UCSD-AML1 (cell line): ENCODE measurements around the gene DHX57.

ENCODE experiments used
- DNase-seq: peaks from one replicate; lab custom pipeline; 2025; ENCODE audit not compliant: unreplicated experiment; lab: John Stamatoyannopoulos, UW

DHX57 gene

DNA sequence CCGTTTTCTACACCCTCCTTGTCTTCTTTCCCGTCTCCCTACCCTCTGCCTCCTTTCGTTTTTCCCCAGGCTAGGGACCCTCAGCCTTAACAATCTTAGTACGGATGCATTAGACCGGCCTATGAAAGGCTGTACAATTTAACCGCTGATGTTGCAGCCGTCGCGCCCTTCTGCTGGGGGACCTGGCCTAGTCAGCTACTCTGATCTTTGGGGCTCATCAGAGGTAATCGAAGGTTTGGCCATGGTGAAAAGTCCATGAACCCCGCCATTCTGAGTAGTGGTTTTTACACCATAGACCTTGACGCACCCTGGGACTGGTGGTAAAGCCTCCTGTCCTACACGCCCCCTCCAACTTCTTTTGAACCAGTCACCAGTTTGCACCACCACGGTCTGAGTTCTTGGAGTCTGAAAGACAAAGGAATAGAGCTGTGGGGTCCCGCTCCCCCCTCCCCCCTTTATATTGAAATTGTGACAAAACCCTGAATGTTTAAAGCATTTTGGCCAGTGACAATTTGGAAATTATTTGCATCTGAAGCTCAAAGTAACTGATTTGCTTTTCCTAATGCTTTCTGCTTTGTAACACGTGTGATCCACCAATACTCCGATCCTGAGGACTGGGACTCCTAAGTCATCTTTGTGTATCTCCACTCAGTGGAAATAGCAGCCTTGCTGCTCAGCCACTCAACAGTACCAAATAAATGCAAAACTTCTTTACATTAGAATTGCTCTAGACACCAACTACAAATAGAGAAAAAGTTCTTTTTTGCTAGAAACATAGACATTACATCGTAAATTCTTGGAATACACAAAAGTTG is 123.9 kb downstream of the DHX57 start:
- no peak for DNase-seq

DNA sequence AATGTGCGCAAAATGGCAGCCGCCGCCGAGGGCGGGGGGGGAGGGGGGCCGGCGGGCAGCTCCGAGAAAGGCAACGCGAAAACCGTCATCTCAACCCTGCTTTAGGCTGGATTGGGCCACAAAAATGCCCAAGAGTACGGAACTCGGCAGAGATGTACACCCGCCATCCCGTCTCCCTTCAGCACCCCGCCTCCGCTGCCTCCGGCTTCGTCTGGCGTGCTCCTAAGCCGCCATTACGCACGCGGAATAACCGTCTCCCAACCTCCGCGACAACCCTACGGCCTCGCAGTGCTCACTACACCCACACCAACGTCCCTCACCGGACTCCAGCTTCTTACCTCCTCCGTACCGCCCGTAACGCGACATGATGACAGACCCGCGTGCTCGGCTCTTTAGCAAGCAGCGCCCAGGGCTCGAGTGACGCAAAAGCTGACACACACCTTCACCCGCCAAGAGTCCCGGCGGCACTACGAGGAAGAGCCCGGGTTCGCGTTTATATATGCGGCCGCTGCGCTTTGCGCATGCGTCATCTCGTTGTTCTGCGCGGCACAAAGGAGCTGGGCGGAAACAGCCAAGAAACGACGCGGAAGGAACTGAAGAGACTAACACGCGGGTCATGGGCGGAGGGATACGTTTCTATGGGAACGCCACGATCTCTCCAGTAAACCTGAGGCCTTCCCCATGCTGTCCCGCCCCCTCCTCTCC is 124.7 kb downstream of the DHX57 start, which contains the start of gene SRSF7:
TSS of gene SRSF7 (minus strand) at position 471 of the 705 bp plus-strand sequence. CDS start at position 366, 105 bp downstream.
- peak; percentile 97 for DNase-seq

DNA sequence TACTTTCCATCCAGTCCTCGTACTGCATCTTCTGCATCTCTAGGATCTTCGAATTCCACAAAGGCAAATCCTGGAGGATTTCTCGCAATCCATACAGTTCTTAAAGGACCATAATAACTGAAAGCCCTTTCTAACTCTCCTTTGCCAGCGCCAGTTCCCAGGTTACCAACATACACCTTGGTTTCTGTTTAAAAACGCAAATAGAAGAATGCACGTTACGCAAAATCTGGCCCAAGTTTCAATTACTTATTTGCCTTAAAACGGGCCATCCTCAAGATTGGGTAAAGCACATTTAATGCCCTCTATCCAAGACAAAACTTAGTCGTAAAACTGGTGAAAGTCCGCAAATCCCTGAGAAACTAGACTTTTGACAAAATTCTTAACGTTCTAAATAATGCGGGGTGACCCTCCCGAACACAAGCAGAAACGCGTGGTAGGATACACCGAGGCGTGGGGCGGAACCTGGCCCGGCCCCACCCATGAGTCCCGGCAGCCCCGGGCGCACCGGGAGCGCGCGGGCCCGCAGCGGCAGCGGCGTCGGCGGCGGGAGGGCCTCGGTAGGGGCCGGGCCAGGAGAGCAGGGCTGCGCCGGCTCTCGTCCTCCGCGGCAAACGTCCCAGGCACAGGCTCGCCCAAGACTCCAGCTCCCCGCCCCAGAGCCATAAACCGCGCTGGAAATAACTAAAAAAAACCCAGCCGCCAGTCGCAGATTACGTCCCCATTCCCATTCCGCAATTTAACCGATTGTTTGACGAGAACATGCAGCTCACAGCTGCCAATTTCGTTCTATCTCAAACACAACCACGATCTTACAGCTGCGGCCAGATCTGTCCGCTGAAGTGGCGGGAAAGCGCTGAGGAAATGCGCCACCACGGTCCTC is 125.5 kb downstream of the DHX57 start:
- DNase-seq, result peak; percentile 51

DNA sequence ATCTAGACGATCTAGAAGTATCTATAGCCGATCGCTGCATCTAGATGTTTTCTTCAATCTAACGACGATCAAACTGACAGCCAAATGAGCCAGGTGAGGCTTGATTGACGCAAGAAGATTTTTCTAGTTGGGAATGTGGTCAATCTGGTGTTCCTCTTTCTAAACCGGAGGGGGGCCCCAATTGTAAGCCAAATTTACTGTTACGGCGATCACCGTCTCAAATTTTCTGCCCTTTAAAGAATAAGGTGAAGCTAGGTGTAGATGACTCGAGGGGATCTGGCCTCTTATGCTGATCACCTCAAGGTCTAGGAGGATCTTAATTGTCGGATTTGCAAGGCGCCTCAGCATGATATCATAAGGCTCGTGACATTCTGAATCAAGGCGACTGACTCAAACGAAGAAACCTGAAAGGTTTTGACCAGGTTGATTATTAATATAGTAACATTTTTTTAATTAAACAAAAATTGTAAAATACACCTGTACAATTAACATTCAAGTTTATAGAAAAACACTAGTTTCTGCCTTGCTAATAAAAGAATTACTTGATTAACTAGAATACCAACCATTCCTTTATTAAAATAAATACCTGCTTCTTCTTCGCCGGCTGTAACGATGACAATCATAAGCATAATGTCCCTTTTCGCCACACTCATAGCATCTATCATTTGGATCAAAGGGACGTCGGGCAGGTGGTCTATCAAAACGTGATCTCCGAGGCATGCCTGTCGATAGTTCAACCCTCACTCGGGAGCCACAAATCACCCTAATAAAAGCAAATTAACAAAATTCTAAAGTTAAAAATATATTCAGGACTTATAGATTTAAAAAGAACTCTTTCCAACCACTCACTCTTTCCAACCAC is 126.6 kb downstream of the DHX57 start:
- DNase-seq, result no peak

DNA sequence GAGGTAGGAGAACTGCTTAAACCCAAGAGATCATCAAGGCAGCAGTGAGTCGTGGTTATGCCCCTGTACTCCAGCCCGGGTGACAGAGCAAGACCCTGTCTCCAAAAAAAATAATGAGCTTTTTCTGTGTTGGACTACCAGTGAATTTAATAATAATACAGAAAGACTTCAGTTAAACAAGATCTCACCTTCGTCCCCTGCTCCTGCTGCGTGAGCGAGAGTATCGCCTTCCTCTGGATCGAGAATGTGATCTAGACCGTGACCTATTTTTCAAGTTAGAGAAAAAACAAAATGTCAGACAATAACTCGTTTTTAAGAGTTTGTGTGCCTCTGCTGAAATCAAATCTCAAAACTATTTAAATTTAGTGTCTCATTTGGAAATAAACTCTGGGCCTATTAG is 127.3 kb downstream of the DHX57 start:
- DNase-seq, result no peak

DNA sequence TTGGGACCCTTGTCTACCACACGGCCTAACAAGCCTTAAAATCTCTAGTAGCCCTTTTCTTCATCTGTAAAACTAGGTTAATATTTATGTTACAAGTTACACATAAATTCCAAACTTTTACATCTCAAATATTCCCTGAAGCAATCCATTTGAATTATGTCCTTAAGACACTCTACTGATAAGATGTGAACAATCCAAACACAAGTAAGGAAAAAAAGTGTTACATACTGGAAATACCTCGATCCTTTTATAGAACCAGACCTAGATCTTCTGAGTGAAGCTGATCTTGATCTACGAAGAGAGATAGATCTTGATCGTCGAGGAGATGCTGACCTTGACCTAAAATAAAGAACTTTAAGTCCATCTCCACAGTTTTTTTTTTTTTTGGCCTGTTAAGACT is 127.9 kb downstream of the DHX57 start:
- DNase-seq, result no peak
